K562 (cell line): ENCODE results near the gene ADK. TPM values are rescaled to one million over a fixed set of nuclear protein-coding genes. Genes with fewer than 3 reads are reported as not detected.

Source experiments
- GTF2E2 ChIP-seq: fragments of 200-800 bp; sonication (Bioruptor generic); IDR thresholded peaks from 2 replicates; pipeline ENCODE4 v1.6.1; 2016; ENCODE audit warnings: missing genetic modification characterization, missing compliant biosample characterization
- KAT7 ChIP-seq: sonication (generic); formaldehyde crosslinking; IDR thresholded peaks from 2 replicates; pipeline ENCODE4 v1.8.0; 2022; ENCODE audit warnings: missing genetic modification reagents, mild to moderate bottlenecking, borderline replicate concordance
- MAFF ChIP-seq: IDR thresholded peaks from 2 replicates; pipeline ENCODE4 v1.6.1; 2012; ENCODE audit warnings: low read length, improper control_type of control experiment
- NCOA1 ChIP-seq: fragments of 450-650 bp; IDR thresholded peaks from 2 replicates; pipeline ENCODE4 v1.6.1; 2016; ENCODE audit warnings: low read depth
- PHB2 ChIP-seq: fragments of 450-650 bp; IDR thresholded peaks from 2 replicates; pipeline ENCODE4 v1.6.1; 2017; ENCODE audit warnings: low read depth
- RUNX1 ChIP-seq: sonication (generic); IDR thresholded peaks from 2 replicates; pipeline ENCODE4 v1.6.1; 2016; ENCODE audit warnings: antibody characterized with exemption, low read depth
- SRSF9 ChIP-seq: fragments of 200-400 bp; formaldehyde crosslinking; IDR thresholded peaks from 2 replicates; pipeline ENCODE4 v1.6.1; 2017; ENCODE audit warnings: low read depth, low read length, borderline replicate concordance
- TCFL5 ChIP-seq: fragments of 250-450 bp; sonication (Bioruptor Pico); conservative IDR thresholded peaks from 2 replicates; pipeline ENCODE4 v1.6.1; 2021; ENCODE audit warnings: mild to moderate bottlenecking, moderate library complexity, matching md5 sums
- TEAD1 ChIP-seq, 2 experiments: fragments of 450-650 bp in 1 of 2; sonication (generic) in 1 of 2; formaldehyde crosslinking; IDR thresholded peaks; 2 replicates each; pipeline versions ENCODE4 v1.4.0 to v1.8.0; 2020 to 2022; ENCODE audit warnings: mild to moderate bottlenecking in 2 of 2, missing genetic modification reagents in 1 of 2
- TEAD4 ChIP-seq, 2 experiments: sonication (generic) in 1 of 2; formaldehyde crosslinking in 1 of 2; IDR thresholded peaks; 2 replicates each; pipeline versions ENCODE4 v1.6.1 to v1.8.0; 2012 to 2022; ENCODE audit warnings: borderline replicate concordance in 1 of 2, inconsistent platforms in 1 of 2, low read length in 1 of 2, mild to moderate bottlenecking in 1 of 2, missing genetic modification reagents in 1 of 2
- ZFX ChIP-seq: sonication (generic); formaldehyde crosslinking; IDR thresholded peaks from 2 replicates; pipeline ENCODE4 v1.8.0; 2022; ENCODE audit warnings: mild to moderate bottlenecking, missing genetic modification reagents, moderate library complexity
- ZNF140 ChIP-seq: fragments of 250-450 bp; sonication (Bioruptor Pico); IDR thresholded peaks from 2 replicates; pipeline ENCODE4 v1.8.0; 2021; ENCODE audit warnings: moderate library complexity, mild to moderate bottlenecking, inconsistent platforms
- ZNF589 ChIP-seq: fragments of 200-800 bp; sonication (Bioruptor generic); IDR thresholded peaks from 2 replicates; pipeline ENCODE4 v1.6.1; 2016; ENCODE audit warnings: low read depth, missing genetic modification characterization, missing compliant biosample characterization
- polyA plus RNA-seq, 8 experiments: library from polyadenylated mRNA; depleted of rRNA in 4 of 8; stranded (reverse) in 5 of 8; unstranded in 3 of 8; fragments of >200 nt; fragmentation: Nextera tagmentation in 2 of 8; fragmentation: Illumina TruSeq in 1 of 8; extraction: Ambion mirVana in 2 of 8; extraction: Trizol in 1 of 8; gene quantifications; 2 replicates each; pipeline versions ENCODE4 v1.2.1 to v1.2.3, GENCODE V29; 2011 to 2014; ENCODE audit warnings: inconsistent platforms in 1 of 8, missing spikeins in 1 of 8
- total RNA-seq, 7 experiments: library from RNA; depleted of rRNA in 6 of 7; stranded (reverse); fragments of >200 nt in 6 of 7; fragmentation: Illumina TruSeq in 2 of 7; extraction: Trizol in 2 of 7; gene quantifications; 2 replicates each; pipeline versions ENCODE4 v1.2.1 to v1.2.3, GENCODE V29; 2011 to 2021; ENCODE audit warnings: low replicate concordance in 1 of 7
- TF ChIP-seq, protein P1 (sequence below), 2 experiments: fragments of 450-650 bp in 1 of 2; IDR thresholded peaks; 2 replicates each; pipeline ENCODE4 v1.6.1; 2011 to 2017; ENCODE audit warnings: low read depth in 2 of 2, antibody characterized with exemption in 1 of 2, borderline replicate concordance in 1 of 2, low read length in 1 of 2, mild to moderate bottlenecking in 1 of 2, mixed read lengths in 1 of 2; ENCODE audit not compliant: control insufficient read depth in 1 of 2
- TF ChIP-seq, protein P2 (sequence below): fragments of 250-450 bp; sonication (Bioruptor Pico); IDR thresholded peaks from 2 replicates; pipeline ENCODE4 v1.5.0; 2020; ENCODE audit warnings: mild to moderate bottlenecking
- TF ChIP-seq, protein P3 (sequence below): sonication (generic); formaldehyde crosslinking; IDR thresholded peaks from 2 replicates; pipeline ENCODE4 v1.8.1; 2023; ENCODE audit warnings: mild to moderate bottlenecking, missing genetic modification reagents
- TF ChIP-seq, protein P4 (sequence below), 3 experiments: fragments of 200-800 bp in 1 of 3; sonication (Bioruptor generic) in 1 of 3; sonication (generic) in 1 of 3; formaldehyde crosslinking in 1 of 3; IDR thresholded peaks; 2 replicates each; pipeline versions ENCODE4 v1.6.1 to v1.8.0; 2016 to 2022; ENCODE audit warnings: mild to moderate bottlenecking in 2 of 3, missing compliant biosample characterization in 2 of 3, missing genetic modification characterization in 2 of 3, missing genetic modification reagents in 1 of 3
- TF ChIP-seq, protein P5 (sequence below): fragments of 450-650 bp; IDR thresholded peaks from 2 replicates; pipeline ENCODE4 v1.6.1; 2016; ENCODE audit warnings: missing biosample characterization, missing genetic modification characterization

Gene ADK
- total and polyA plus RNA-seq, 9 of the 15 experiments (the other 6 are each of a cell fraction or from before 2014, with no cell fraction given), result 54.2 to 97.8 (median 73.6) TPM

DNA sequence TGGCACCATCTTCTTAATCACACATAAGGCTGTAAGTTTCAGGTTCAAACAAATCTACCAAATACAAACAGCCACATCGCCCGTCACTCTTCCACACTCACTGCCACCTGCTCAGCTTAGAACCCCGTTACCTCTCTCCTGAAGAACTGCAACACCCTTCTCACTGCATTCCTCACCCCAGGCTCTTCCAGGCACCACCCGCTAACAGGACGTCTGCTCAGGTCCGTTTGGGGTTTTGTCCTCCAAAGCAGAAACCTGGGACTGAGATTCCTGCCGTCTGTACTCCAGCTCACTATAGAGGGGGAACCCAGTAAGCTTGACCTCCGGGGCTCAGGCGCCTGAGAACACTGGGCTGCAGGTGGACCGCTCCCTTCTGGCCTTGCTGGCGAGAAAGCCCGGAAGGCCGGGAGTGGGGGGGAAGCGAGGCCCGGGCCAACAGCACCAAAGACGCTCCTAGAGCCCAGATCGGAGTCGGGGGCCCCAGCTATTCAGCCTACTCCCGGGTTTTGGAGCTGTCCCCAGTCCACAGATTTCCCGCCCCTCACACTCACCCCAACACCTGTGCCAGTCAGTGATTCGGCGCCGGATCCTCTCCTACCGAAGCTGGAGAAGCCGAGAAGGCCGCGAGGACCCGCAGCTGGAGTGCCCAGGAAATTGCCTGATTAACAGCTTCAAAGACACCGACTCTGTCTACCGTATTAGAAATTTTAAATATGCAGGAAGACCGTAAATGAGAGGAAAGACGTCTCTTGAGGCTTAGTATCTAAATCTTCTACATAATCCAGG lies 624 bp upstream of the ADK start, which contains the start of gene AP3M1 (continued):
- TF ChIP-seq RUNX1, result no peak
- TF ChIP-seq TEAD1 (CRISPR knock-in tag; IDR thresholded peaks at IDR 0.05), result no peak; a peak in 1 of 4 replicates
- TF ChIP-seq MAFF, result no peak
- no peak for TF ChIP-seq NCOA1
- TF ChIP-seq TEAD4 (IDR thresholded peaks at IDR 0.05; ENCODE audit: low read length), result peak; percentile 25; the same call in 1 of the 2 replicates
- no peak for TF ChIP-seq TEAD4 (CRISPR knock-in tag; IDR thresholded peaks at IDR 0.05; ENCODE audit: borderline replicate concordance)
- TF ChIP-seq, protein P1, sequence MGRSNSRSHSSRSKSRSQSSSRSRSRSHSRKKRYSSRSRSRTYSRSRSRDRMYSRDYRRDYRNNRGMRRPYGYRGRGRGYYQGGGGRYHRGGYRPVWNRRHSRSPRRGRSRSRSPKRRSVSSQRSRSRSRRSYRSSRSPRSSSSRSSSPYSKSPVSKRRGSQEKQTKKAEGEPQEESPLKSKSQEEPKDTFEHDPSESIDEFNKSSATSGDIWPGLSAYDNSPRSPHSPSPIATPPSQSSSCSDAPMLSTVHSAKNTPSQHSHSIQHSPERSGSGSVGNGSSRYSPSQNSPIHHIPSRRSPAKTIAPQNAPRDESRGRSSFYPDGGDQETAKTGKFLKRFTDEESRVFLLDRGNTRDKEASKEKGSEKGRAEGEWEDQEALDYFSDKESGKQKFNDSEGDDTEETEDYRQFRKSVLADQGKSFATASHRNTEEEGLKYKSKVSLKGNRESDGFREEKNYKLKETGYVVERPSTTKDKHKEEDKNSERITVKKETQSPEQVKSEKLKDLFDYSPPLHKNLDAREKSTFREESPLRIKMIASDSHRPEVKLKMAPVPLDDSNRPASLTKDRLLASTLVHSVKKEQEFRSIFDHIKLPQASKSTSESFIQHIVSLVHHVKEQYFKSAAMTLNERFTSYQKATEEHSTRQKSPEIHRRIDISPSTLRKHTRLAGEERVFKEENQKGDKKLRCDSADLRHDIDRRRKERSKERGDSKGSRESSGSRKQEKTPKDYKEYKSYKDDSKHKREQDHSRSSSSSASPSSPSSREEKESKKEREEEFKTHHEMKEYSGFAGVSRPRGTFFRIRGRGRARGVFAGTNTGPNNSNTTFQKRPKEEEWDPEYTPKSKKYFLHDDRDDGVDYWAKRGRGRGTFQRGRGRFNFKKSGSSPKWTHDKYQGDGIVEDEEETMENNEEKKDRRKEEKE (IDR thresholded peaks at IDR 0.05; ENCODE audit: borderline replicate concordance in 1 of 2, control insufficient read depth in 1 of 2, low read depth in 2 of 2, low read length in 1 of 2), result no peak
- TF ChIP-seq KAT7 (CRISPR knock-in tag), result no peak; the same call in 1 of the 2 replicates
- TF ChIP-seq, protein P2, sequence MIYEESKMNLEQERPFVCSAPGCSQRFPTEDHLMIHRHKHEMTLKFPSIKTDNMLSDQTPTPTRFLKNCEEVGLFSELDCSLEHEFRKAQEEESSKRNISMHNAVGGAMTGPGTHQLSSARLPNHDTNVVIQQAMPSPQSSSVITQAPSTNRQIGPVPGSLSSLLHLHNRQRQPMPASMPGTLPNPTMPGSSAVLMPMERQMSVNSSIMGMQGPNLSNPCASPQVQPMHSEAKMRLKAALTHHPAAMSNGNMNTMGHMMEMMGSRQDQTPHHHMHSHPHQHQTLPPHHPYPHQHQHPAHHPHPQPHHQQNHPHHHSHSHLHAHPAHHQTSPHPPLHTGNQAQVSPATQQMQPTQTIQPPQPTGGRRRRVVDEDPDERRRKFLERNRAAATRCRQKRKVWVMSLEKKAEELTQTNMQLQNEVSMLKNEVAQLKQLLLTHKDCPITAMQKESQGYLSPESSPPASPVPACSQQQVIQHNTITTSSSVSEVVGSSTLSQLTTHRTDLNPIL (CRISPR knock-in tag), result no peak
- TF ChIP-seq ZNF589, result no peak
- TF ChIP-seq, protein P3, sequence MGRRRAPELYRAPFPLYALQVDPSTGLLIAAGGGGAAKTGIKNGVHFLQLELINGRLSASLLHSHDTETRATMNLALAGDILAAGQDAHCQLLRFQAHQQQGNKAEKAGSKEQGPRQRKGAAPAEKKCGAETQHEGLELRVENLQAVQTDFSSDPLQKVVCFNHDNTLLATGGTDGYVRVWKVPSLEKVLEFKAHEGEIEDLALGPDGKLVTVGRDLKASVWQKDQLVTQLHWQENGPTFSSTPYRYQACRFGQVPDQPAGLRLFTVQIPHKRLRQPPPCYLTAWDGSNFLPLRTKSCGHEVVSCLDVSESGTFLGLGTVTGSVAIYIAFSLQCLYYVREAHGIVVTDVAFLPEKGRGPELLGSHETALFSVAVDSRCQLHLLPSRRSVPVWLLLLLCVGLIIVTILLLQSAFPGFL (CRISPR knock-in tag), result peak; percentile 98
- TF ChIP-seq SRSF9, result no peak
- TF ChIP-seq, protein P4, sequence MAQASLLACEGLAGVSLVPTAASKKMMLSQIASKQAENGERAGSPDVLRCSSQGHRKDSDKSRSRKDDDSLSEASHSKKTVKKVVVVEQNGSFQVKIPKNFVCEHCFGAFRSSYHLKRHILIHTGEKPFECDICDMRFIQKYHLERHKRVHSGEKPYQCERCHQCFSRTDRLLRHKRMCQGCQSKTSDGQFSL (CRISPR knock-in tag; IDR thresholded peaks at IDR 0.05), result peak; percentile 99
- TF ChIP-seq, protein P4 (tag; IDR thresholded peaks at IDR 0.05), result peak in 1 of 2 experiments; percentile 98; a peak in 2 of 4 replicates
- 0 out of 2 replicates have a peak, but pooled peaks have one; percentile 12 for TF ChIP-seq GTF2E2 (tag)
- TF ChIP-seq TCFL5 (CRISPR knock-in tag), result no peak
- TF ChIP-seq PHB2, result no peak; the same call in 1 of the 2 replicates
- TF ChIP-seq, protein P5, sequence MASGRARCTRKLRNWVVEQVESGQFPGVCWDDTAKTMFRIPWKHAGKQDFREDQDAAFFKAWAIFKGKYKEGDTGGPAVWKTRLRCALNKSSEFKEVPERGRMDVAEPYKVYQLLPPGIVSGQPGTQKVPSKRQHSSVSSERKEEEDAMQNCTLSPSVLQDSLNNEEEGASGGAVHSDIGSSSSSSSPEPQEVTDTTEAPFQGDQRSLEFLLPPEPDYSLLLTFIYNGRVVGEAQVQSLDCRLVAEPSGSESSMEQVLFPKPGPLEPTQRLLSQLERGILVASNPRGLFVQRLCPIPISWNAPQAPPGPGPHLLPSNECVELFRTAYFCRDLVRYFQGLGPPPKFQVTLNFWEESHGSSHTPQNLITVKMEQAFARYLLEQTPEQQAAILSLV, result no peak
- peak; percentile 95 for TF ChIP-seq ZFX (CRISPR knock-in tag)
- TF ChIP-seq ZNF140 (CRISPR knock-in tag), result no peak
